GM19395 (cell line): ENCODE data around the gene CST1.

Source experiments
- ATAC-seq: cut with Tn5 transposase; IDR thresholded peaks from one replicate; pipeline ENCODE4 v1.9.1; 2021; ENCODE audit warnings: mild to moderate bottlenecking, moderate library complexity; ENCODE audit not compliant: unreplicated experiment

CST1 gene

DNA sequence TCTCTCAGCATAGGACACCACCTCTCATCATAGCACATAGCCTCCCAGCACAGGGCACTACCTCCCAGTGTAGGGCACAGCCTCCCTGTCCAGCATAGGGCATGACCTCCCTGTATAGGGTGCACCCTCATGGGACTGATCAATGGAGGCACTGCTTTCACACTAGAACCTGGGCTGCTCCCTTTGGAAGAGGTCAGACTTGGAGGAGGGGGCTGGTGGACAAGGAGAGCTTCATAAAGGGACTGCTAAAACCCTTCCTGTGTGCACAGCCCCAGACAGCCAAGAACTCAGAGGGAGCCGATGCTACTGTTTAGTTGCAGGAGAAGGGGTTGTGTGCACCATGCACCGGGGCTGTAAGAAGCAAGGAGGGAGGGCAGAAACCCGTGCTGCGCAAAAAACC is 40.0 kb downstream of the CST1 start:
- ATAC-seq: no peak

DNA sequence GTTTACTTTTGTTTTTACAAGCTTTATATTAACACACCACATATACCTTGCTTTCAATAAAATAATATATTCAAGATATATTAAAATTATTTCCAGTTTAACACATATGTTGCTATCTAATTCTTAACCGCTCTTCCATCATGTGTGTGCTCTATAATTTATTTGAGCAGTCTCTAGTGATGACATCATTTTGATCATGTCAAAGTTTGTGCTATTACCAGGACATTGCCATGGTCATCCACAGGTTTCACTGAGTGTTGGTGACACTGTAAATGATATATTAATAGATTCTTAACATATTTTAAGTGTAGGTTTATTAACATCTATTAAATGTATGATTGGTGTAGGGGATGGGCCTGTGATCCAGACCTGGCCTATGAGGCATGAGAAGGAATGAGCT is 44.8 kb downstream of the CST1 start:
- no peak for ATAC-seq

GRCh38 chr20:23702021-23702420 is 48.7 kb downstream of the CST1 start:
- ATAC-seq: no peak

GRCh38 chr20:23700931-23701330 is 49.8 kb downstream of the CST1 start:
- no peak for ATAC-seq

- ATAC-seq: no peak
Measured at GRCh38 chr20:23697947-23698346, 52.8 kb downstream of the CST1 start.
